ENCODE measurements around the gene ARHGAP21. TPM values are rescaled to one million over a fixed set of nuclear protein-coding genes. Genes with fewer than 3 reads are reported as not detected.

Gene ARHGAP21
- total and polyA plus RNA-seq, 2 experiments from 2014 or later: 15.3 to 44.5 TPM

DNA sequence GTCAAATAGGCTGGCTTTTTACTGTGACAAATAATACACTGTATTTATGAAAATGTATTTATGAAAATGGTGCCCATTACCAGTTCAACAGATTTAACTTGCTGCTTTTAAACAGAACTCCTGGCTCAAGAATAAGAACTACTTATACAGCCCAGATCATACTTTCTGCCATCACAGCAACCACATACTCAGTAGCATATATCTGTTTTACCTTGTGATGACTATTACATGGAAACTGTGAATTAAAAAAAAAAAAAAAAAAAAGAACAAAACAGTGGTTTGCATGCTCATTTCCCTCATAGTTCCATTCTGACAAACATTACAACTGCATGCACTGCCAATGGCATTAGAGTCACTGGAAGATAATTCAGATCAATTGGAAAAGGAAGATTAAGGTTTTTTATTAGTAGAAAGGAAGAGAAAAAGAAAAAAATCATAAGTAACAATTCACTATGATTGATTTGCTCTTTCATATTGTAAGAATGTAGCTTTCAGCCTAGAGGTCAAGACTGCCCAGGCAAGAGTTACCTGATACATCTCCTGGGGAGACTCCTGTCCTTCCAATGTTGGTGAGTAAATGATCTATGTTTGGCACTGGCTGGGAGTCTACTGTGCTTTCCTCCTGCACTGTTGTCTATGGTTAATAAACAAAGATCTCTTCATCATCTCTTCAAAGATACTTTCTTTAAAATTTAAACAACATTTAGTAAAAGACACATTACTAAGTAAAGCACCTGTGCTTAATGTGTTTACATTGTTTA, 132.8 kb downstream of the ARHGAP21 start:
- H3K27me3 Mint-ChIP-seq (ENCODE audit: insufficient read depth, low read depth, poor library complexity): no peaks in the 10 kb centered on the region
- H3K27me3 ChIP-seq (ENCODE audit: insufficient read depth): no peaks in the 10 kb centered on the region
- no peaks in the 10 kb centered on the region for H4K20me1 ChIP-seq (replicated peaks; ENCODE audit: insufficient read depth)
- TF ChIP-seq NANOG (IDR thresholded peaks at IDR 0.05; ENCODE audit: borderline replicate concordance) (no peak), ZNF331 (CRISPR knock-in tag; IDR thresholded peaks at IDR 0.05; ENCODE audit: low read depth) (no peak), REST (IDR thresholded peaks at IDR 0.05; ENCODE audit: unreplicated experiment) (no peak), EZH2 (IDR thresholded peaks at IDR 0.05; ENCODE audit: low read depth, unreplicated experiment) (no peak), ETS1 (IDR thresholded peaks at IDR 0.05) (no peak), CTCF (conservative IDR thresholded peaks at IDR 0.05; ENCODE audit: low read depth in 2 of 2) (no peak), STAT1 (IDR thresholded peaks at IDR 0.05; ENCODE audit: unreplicated experiment) (no peak), JUNB (IDR thresholded peaks at IDR 0.05; ENCODE audit: unreplicated experiment) (no peak)
- TF ChIP-seq, protein P1, sequence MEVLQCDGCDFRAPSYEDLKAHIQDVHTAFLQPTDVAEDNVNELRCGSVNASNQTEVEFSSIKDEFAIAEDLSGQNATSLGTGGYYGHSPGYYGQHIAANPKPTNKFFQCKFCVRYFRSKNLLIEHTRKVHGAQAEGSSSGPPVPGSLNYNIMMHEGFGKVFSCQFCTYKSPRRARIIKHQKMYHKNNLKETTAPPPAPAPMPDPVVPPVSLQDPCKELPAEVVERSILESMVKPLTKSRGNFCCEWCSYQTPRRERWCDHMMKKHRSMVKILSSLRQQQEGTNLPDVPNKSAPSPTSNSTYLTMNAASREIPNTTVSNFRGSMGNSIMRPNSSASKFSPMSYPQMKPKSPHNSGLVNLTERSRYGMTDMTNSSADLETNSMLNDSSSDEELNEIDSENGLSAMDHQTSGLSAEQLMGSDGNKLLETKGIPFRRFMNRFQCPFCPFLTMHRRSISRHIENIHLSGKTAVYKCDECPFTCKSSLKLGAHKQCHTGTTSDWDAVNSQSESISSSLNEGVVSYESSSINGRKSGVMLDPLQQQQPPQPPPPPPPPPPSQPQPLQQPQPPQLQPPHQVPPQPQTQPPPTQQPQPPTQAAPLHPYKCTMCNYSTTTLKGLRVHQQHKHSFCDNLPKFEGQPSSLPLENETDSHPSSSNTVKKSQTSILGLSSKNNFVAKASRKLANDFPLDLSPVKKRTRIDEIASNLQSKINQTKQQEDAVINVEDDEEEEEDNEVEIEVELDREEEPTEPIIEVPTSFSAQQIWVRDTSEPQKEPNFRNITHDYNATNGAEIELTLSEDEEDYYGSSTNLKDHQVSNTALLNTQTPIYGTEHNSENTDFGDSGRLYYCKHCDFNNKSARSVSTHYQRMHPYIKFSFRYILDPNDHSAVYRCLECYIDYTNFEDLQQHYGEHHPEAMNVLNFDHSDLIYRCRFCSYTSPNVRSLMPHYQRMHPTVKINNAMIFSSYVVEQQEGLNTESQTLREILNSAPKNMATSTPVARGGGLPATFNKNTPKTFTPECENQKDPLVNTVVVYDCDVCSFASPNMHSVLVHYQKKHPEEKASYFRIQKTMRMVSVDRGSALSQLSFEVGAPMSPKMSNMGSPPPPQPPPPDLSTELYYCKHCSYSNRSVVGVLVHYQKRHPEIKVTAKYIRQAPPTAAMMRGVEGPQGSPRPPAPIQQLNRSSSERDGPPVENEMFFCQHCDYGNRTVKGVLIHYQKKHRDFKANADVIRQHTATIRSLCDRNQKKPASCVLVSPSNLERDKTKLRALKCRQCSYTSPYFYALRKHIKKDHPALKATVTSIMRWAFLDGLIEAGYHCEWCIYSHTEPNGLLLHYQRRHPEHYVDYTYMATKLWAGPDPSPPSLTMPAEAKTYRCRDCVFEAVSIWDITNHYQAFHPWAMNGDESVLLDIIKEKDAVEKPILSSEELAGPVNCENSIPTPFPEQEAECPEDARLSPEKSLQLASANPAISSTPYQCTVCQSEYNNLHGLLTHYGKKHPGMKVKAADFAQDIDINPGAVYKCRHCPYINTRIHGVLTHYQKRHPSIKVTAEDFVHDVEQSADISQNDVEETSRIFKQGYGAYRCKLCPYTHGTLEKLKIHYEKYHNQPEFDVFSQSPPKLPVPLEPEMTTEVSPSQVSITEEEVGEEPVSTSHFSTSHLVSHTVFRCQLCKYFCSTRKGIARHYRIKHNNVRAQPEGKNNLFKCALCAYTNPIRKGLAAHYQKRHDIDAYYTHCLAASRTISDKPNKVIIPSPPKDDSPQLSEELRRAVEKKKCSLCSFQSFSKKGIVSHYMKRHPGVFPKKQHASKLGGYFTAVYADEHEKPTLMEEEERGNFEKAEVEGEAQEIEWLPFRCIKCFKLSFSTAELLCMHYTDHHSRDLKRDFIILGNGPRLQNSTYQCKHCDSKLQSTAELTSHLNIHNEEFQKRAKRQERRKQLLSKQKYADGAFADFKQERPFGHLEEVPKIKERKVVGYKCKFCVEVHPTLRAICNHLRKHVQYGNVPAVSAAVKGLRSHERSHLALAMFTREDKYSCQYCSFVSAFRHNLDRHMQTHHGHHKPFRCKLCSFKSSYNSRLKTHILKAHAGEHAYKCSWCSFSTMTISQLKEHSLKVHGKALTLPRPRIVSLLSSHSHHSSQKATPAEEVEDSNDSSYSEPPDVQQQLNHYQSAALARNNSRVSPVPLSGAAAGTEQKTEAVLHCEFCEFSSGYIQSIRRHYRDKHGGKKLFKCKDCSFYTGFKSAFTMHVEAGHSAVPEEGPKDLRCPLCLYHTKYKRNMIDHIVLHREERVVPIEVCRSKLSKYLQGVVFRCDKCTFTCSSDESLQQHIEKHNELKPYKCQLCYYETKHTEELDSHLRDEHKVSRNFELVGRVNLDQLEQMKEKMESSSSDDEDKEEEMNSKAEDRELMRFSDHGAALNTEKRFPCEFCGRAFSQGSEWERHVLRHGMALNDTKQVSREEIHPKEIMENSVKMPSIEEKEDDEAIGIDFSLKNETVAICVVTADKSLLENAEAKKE (CRISPR knock-in tag; IDR thresholded peaks at IDR 0.05): no peak
- no peak for ATAC-seq
- H3F3A ChIP-seq (replicated peaks; ENCODE audit: low read depth): no peaks in the 10 kb centered on the region
- H3K36me3 ChIP-seq (ENCODE audit: insufficient read depth): peaks cover 13% of the 10 kb centered on the region
- H3K36me3 Mint-ChIP-seq (ENCODE audit: low read depth): peaks cover 13% of the 10 kb centered on the region
- DNase-seq (ENCODE audit: low spot score): no peak
- peaks cover 7% of the 10 kb centered on the region; the same call in 2 of the 3 replicates for H3K4me1 Mint-ChIP-seq
- no peak overlapping the region for H3K27ac ChIP-seq (ENCODE audit: low read depth)
- no peak overlapping the region for H3K27ac Mint-ChIP-seq
- no peaks in the 10 kb centered on the region for H3K4me1 ChIP-seq (ENCODE audit: insufficient read depth)
- H3K4me3 ChIP-seq: no peak overlapping the region
- no peaks in the 10 kb centered on the region for H3K9me2 ChIP-seq (ENCODE audit: insufficient read depth)
- no peaks in the 10 kb centered on the region for H3K79me2 ChIP-seq (replicated peaks; ENCODE audit: insufficient read depth)
- H3K4me2 ChIP-seq: no peak overlapping the region
- no peak overlapping the region for H3K4me3 Mint-ChIP-seq
- H2AFZ ChIP-seq: no peak overlapping the region
- no peaks in the 10 kb centered on the region for H3K9me3 Mint-ChIP-seq

Measured in GM23338 (cell line).